IPS-18a (cell line): ENCODE measurements around the gene SSBP2.

Experiments
- H3K27ac ChIP-seq: one replicate; pipeline ENCODE4 v1.5.1; 2013; ENCODE audit warnings: low read length
- H3K27me3 ChIP-seq: one replicate; pipeline ENCODE4 v1.6.1; 2013; ENCODE audit warnings: mild to moderate bottlenecking, low read length; ENCODE audit not compliant: control insufficient read depth, insufficient read depth
- H3K36me3 ChIP-seq: one replicate; pipeline ENCODE4 v1.6.1; 2013; ENCODE audit warnings: low read depth, low read length; ENCODE audit not compliant: control insufficient read depth
- H3K4me1 ChIP-seq: one replicate; pipeline ENCODE4 v1.6.1; 2013; ENCODE audit warnings: low read depth, low read length; ENCODE audit not compliant: control insufficient read depth
- H3K4me3 ChIP-seq: one replicate; pipeline ENCODE4 v1.5.1; 2013; ENCODE audit warnings: low read length
- H3K9ac ChIP-seq: one replicate; pipeline ENCODE4 v1.6.1; 2013; ENCODE audit warnings: mild to moderate bottlenecking, low read length, moderate library complexity
- H3K9me3 ChIP-seq: one replicate; pipeline ENCODE4 v1.6.1; 2013; ENCODE audit warnings: low read depth, low read length; ENCODE audit not compliant: control insufficient read depth

Gene SSBP2

GRCh38 chr5:81751009-81751835 lies at the start of gene SSBP2:
Gene SSBP2, minus strand, starts transcription at chr5:81751097. Its CDS starts 55 bp downstream, at chr5:81751042.
- peak within 1 kb of the TSS; percentile 81 for H3K4me3 ChIP-seq
- H3K9ac ChIP-seq: peak within 1 kb of the TSS; percentile 52
- no peaks in the 10 kb centered on the region for H3K36me3 ChIP-seq
- no peaks in the 10 kb centered on the region for H3K9me3 ChIP-seq
- H3K4me1 ChIP-seq: peaks cover 48% of the 10 kb centered on the region
- H3K27ac ChIP-seq: no peak within 1 kb of the TSS
- peaks cover 22% of the 10 kb centered on the region for H3K27me3 ChIP-seq

GRCh38 chr5:81795666-81796065 lies 44.8 kb upstream of the SSBP2 start:
- H3K4me3 ChIP-seq: no peak overlapping the region
- no peak overlapping the region for H3K9ac ChIP-seq
- no peaks in the 10 kb centered on the region for H3K9me3 ChIP-seq
- no peaks in the 10 kb centered on the region for H3K4me1 ChIP-seq
- no peaks in the 10 kb centered on the region for H3K36me3 ChIP-seq
- no peak overlapping the region for H3K27ac ChIP-seq
- no peaks in the 10 kb centered on the region for H3K27me3 ChIP-seq

GRCh38 chr5:81794226-81794625 lies 43.3 kb upstream of the SSBP2 start:
- no peak overlapping the region for H3K4me3 ChIP-seq
- no peaks in the 10 kb centered on the region for H3K27me3 ChIP-seq
- no peak overlapping the region for H3K27ac ChIP-seq
- no peak overlapping the region for H3K9ac ChIP-seq
- no peaks in the 10 kb centered on the region for H3K4me1 ChIP-seq
- H3K36me3 ChIP-seq: no peaks in the 10 kb centered on the region
- no peaks in the 10 kb centered on the region for H3K9me3 ChIP-seq

- Histone ChIP-seq H3K9ac (no peak overlapping the region), H3K4me1 (peaks cover 21% of the 10 kb centered on the region), H3K27ac (no peak overlapping the region), H3K9me3 (no peaks in the 10 kb centered on the region), H3K36me3 (no peaks in the 10 kb centered on the region), H3K4me3 (no peak overlapping the region), H3K27me3 (no peaks in the 10 kb centered on the region)
Observed at GRCh38 chr5:81790336-81790735, 39.4 kb upstream of the SSBP2 start.

GRCh38 chr5:81789033-81789432 lies 38.1 kb upstream of the SSBP2 start:
- H3K27ac ChIP-seq: no peak overlapping the region
- H3K9ac ChIP-seq: no peak overlapping the region
- peaks cover 21% of the 10 kb centered on the region for H3K4me1 ChIP-seq
- H3K27me3 ChIP-seq: no peaks in the 10 kb centered on the region
- no peaks in the 10 kb centered on the region for H3K36me3 ChIP-seq
- H3K4me3 ChIP-seq: no peak overlapping the region
- no peaks in the 10 kb centered on the region for H3K9me3 ChIP-seq

- Histone ChIP-seq H3K9me3 (no peaks in the 10 kb centered on the region), H3K4me1 (peaks cover 21% of the 10 kb centered on the region), H3K4me3 (no peak overlapping the region), H3K27ac (peak overlapping the region; percentile 77), H3K27me3 (no peaks in the 10 kb centered on the region), H3K9ac (no peak overlapping the region), H3K36me3 (no peaks in the 10 kb centered on the region)
Observed at GRCh38 chr5:81788329-81788728, 37.4 kb upstream of the SSBP2 start.

GRCh38 chr5:81787474-81788242 lies 36.8 kb upstream of the SSBP2 start:
- no peaks in the 10 kb centered on the region for H3K9me3 ChIP-seq
- H3K9ac ChIP-seq: no peak overlapping the region
- H3K36me3 ChIP-seq: no peaks in the 10 kb centered on the region
- H3K27me3 ChIP-seq: no peaks in the 10 kb centered on the region
- no peak overlapping the region for H3K4me3 ChIP-seq
- H3K4me1 ChIP-seq: peaks cover 21% of the 10 kb centered on the region
- H3K27ac ChIP-seq: peak overlapping the region; percentile 77

- Histone ChIP-seq H3K36me3 (no peaks in the 10 kb centered on the region), H3K9ac (no peak overlapping the region), H3K9me3 (no peaks in the 10 kb centered on the region), H3K4me1 (peaks cover 21% of the 10 kb centered on the region), H3K27ac (no peak overlapping the region), H3K4me3 (no peak overlapping the region), H3K27me3 (no peaks in the 10 kb centered on the region)
Observed at GRCh38 chr5:81786991-81787390, 36.1 kb upstream of the SSBP2 start.

GRCh38 chr5:81786496-81786895 lies 35.6 kb upstream of the SSBP2 start:
- Histone ChIP-seq H3K36me3 (no peaks in the 10 kb centered on the region), H3K27ac (no peak overlapping the region), H3K27me3 (no peaks in the 10 kb centered on the region), H3K4me3 (no peak overlapping the region), H3K9ac (no peak overlapping the region), H3K9me3 (no peaks in the 10 kb centered on the region), H3K4me1 (peaks cover 21% of the 10 kb centered on the region)

- no peak overlapping the region for H3K27ac ChIP-seq
- no peak overlapping the region for H3K9ac ChIP-seq
- H3K36me3 ChIP-seq: no peaks in the 10 kb centered on the region
- H3K4me1 ChIP-seq: peaks cover 21% of the 10 kb centered on the region
- no peak overlapping the region for H3K4me3 ChIP-seq
- no peaks in the 10 kb centered on the region for H3K9me3 ChIP-seq
- H3K27me3 ChIP-seq: no peaks in the 10 kb centered on the region
Observed at GRCh38 chr5:81785322-81785721, 34.4 kb upstream of the SSBP2 start.

GRCh38 chr5:81783401-81783800 lies 32.5 kb upstream of the SSBP2 start:
- no peaks in the 10 kb centered on the region for H3K36me3 ChIP-seq
- H3K27ac ChIP-seq: no peak overlapping the region
- H3K4me3 ChIP-seq: no peak overlapping the region
- peaks cover 20% of the 10 kb centered on the region for H3K4me1 ChIP-seq
- no peak overlapping the region for H3K9ac ChIP-seq
- H3K27me3 ChIP-seq: no peaks in the 10 kb centered on the region
- no peaks in the 10 kb centered on the region for H3K9me3 ChIP-seq
